Activated CD8-positive, alpha-beta memory T cell treated with anti-CD3 and anti-CD28 coated beads, Interleukin-2, amount 50 U/mL, for 4 hours (primary cell): Measurements from ENCODE around the gene SLC35F2.
"Not testable (repeated sequence)": the region's sequence is repeated elsewhere in the genome, so short reads cannot be mapped to it uniquely, and the experiment has no call there.

Source experiments
- DNase-seq: peaks from one replicate; pipeline ENCODE4 v3.0.0-alpha.2; 2020

SLC35F2 gene

GRCh38 chr11:107858217-107859070, at the start of gene SLC35F2:
Gene SLC35F2, minus strand, starts transcription at chr11:107858787. Its CDS starts 20 bp downstream, at chr11:107858767.
- DNase-seq = peak; percentile 70

GRCh38 chr11:107908211-107908610, 49.6 kb upstream of the SLC35F2 start:
- DNase-seq = no peak

- DNase-seq = no peak
These were observed 39.7 kb upstream of the SLC35F2 start for GRCh38 chr11:107898270-107898669.

- no peak for DNase-seq
These were observed 23.7 kb upstream of the SLC35F2 start for GRCh38 chr11:107882095-107882820.

- DNase-seq = not testable (repeated sequence)
These were observed 22.9 kb upstream of the SLC35F2 start for GRCh38 chr11:107881471-107881870.

GRCh38 chr11:107876141-107876540, 17.6 kb upstream of the SLC35F2 start:
- no peak for DNase-seq

- no peak for DNase-seq
These were observed 6.0 kb upstream of the SLC35F2 start for GRCh38 chr11:107864591-107864990.

- no peak for DNase-seq
These were observed 2.1 kb upstream of the SLC35F2 start for GRCh38 chr11:107860688-107861087.

- DNase-seq = not testable (repeated sequence)
These were observed 1.6 kb upstream of the SLC35F2 start for GRCh38 chr11:107860240-107860620.

GRCh38 chr11:107859459-107860239, 1.1 kb upstream of the SLC35F2 start:
- peak; percentile 38 for DNase-seq

GRCh38 chr11:107857550-107858216, 904 bp downstream of the SLC35F2 start:
- DNase-seq = no peak

GRCh38 chr11:107856981-107857517, 1.5 kb downstream of the SLC35F2 start:
- DNase-seq = no peak

GRCh38 chr11:107856180-107856980, 2.2 kb downstream of the SLC35F2 start:
- DNase-seq = no peak

GRCh38 chr11:107853070-107853469, 5.5 kb downstream of the SLC35F2 start:
- no peak for DNase-seq

GRCh38 chr11:107851704-107852310, 6.8 kb downstream of the SLC35F2 start:
- no peak for DNase-seq

GRCh38 chr11:107849790-107850189, 8.8 kb downstream of the SLC35F2 start:
- no peak for DNase-seq

- no peak for DNase-seq
These were observed 10.2 kb downstream of the SLC35F2 start for GRCh38 chr11:107848345-107848744.

GRCh38 chr11:107847184-107847583, 11.4 kb downstream of the SLC35F2 start:
- no peak for DNase-seq

- DNase-seq = no peak
These were observed 14.5 kb downstream of the SLC35F2 start for GRCh38 chr11:107844041-107844440.

- no peak for DNase-seq
These were observed 16.0 kb downstream of the SLC35F2 start for GRCh38 chr11:107842412-107843100.

GRCh38 chr11:107840129-107840484, 18.5 kb downstream of the SLC35F2 start:
- DNase-seq = no peak
